HL-60 (cell line): Measurements from ENCODE around the gene SEPTIN12.
"Not testable (repeated sequence)": the region's sequence is repeated elsewhere in the genome, so short reads cannot be mapped to it uniquely, and the experiment has no call there.

ENCODE experiments used
- DNase-seq, 2 experiments: peaks; one replicate each; pipeline ENCODE4 v3.0.0-alpha.2; 2010 to 2020; ENCODE audit warnings: low read depth in 1 of 2, low spot score in 1 of 2
- H3K27ac ChIP-seq: fragments of 250-450 bp; sonication (Bioruptor Pico); replicated peaks from 2 replicates; pipeline ENCODE4 v1.5.1; 2020; ENCODE audit warnings: mild to moderate bottlenecking, moderate library complexity
- H3K27me3 ChIP-seq: fragments of 250-450 bp; sonication (Bioruptor Pico); 2 replicates; pipeline ENCODE4 v1.5.1; 2021; ENCODE audit warnings: mild to moderate bottlenecking, moderate library complexity; ENCODE audit not compliant: insufficient read depth, poor library complexity, severe bottlenecking
- H3K4me3 ChIP-seq: replicated peaks from 2 replicates; pipeline ENCODE4 v1.5.1; 2011; ENCODE audit warnings: mild to moderate bottlenecking, control low read depth, low read length; ENCODE audit not compliant: insufficient read depth
- GABPA ChIP-seq: IDR thresholded peaks from 2 replicates; pipeline ENCODE4 v1.6.1; 2012; ENCODE audit warnings: low read depth
- POLR2AphosphoS5 ChIP-seq: IDR thresholded peaks from 2 replicates; pipeline ENCODE4 v1.6.1; 2012; ENCODE audit warnings: low read depth
- SPI1 ChIP-seq: IDR thresholded peaks from 2 replicates; pipeline ENCODE4 v1.6.1; 2012; ENCODE audit warnings: low read depth, mild to moderate bottlenecking, borderline replicate concordance
- TF ChIP-seq, protein P1 (sequence below): IDR thresholded peaks from 2 replicates; pipeline ENCODE4 v1.6.1; 2012; ENCODE audit warnings: low read depth; ENCODE audit not compliant: insufficient replicate concordance
- TF ChIP-seq, protein P2 (sequence below): IDR thresholded peaks from one replicate; pipeline ENCODE4 v1.5.1; 2011; ENCODE audit warnings: low read length, control low read depth, inconsistent platforms; ENCODE audit not compliant: insufficient read depth

Gene SEPTIN12

DNA sequence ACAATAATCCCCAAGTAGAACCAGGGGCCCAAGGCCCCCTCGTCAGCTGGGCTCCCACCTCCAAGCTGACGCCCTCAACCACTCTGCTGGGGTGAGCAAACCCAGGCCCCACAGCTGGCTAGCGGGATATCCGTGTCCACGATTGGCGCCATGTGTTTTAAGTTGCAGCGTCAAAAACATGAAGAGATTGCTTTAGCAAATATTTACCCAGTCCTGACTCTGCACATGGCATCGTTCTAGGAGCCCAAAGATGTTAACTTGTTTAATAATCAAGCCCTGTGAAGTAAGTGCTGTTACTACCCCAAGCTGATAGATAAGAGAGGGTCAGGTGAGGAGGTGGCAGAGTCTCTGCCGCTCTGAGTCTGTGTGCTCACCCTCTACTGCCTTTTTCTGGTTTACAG is 344 bp upstream of the SEPTIN12 start:
- DNase-seq = no peak
- no peak overlapping the region for H3K4me3 ChIP-seq
- no peaks in the 10 kb centered on the region for H3K27me3 ChIP-seq
- TF ChIP-seq, protein P1, sequence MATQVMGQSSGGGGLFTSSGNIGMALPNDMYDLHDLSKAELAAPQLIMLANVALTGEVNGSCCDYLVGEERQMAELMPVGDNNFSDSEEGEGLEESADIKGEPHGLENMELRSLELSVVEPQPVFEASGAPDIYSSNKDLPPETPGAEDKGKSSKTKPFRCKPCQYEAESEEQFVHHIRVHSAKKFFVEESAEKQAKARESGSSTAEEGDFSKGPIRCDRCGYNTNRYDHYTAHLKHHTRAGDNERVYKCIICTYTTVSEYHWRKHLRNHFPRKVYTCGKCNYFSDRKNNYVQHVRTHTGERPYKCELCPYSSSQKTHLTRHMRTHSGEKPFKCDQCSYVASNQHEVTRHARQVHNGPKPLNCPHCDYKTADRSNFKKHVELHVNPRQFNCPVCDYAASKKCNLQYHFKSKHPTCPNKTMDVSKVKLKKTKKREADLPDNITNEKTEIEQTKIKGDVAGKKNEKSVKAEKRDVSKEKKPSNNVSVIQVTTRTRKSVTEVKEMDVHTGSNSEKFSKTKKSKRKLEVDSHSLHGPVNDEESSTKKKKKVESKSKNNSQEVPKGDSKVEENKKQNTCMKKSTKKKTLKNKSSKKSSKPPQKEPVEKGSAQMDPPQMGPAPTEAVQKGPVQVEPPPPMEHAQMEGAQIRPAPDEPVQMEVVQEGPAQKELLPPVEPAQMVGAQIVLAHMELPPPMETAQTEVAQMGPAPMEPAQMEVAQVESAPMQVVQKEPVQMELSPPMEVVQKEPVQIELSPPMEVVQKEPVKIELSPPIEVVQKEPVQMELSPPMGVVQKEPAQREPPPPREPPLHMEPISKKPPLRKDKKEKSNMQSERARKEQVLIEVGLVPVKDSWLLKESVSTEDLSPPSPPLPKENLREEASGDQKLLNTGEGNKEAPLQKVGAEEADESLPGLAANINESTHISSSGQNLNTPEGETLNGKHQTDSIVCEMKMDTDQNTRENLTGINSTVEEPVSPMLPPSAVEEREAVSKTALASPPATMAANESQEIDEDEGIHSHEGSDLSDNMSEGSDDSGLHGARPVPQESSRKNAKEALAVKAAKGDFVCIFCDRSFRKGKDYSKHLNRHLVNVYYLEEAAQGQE = no peak
- no peak for TF ChIP-seq SPI1
- TF ChIP-seq POLR2AphosphoS5 = no peak
- TF ChIP-seq, protein P2, sequence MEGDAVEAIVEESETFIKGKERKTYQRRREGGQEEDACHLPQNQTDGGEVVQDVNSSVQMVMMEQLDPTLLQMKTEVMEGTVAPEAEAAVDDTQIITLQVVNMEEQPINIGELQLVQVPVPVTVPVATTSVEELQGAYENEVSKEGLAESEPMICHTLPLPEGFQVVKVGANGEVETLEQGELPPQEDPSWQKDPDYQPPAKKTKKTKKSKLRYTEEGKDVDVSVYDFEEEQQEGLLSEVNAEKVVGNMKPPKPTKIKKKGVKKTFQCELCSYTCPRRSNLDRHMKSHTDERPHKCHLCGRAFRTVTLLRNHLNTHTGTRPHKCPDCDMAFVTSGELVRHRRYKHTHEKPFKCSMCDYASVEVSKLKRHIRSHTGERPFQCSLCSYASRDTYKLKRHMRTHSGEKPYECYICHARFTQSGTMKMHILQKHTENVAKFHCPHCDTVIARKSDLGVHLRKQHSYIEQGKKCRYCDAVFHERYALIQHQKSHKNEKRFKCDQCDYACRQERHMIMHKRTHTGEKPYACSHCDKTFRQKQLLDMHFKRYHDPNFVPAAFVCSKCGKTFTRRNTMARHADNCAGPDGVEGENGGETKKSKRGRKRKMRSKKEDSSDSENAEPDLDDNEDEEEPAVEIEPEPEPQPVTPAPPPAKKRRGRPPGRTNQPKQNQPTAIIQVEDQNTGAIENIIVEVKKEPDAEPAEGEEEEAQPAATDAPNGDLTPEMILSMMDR = no peak
- no peak for TF ChIP-seq GABPA
- H3K27ac ChIP-seq = no peak overlapping the region

DNA sequence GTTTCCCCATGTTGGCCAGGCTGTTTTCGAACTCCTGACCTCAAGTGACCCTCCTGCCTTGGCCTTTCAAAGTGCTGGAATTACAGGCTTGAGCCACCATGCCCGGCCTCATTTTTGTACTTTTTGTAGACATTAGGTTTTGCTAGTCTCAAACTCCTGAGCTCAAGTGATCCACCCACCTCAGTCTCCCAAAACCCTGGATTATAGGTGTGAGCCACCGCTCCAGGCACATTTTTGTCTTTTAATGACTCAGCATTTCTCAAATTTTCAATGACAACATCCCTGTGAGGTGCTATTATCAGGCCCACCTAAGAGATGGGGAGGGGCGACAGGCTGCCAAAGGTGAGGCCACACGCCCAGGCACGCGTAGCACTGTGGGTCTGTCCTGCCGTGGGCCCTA is 1.1 kb downstream of the SEPTIN12 start:
- Histone ChIP-seq H3K27me3 (no peaks in the 10 kb centered on the region), H3K27ac (no peak overlapping the region)
- no peak for DNase-seq

DNA sequence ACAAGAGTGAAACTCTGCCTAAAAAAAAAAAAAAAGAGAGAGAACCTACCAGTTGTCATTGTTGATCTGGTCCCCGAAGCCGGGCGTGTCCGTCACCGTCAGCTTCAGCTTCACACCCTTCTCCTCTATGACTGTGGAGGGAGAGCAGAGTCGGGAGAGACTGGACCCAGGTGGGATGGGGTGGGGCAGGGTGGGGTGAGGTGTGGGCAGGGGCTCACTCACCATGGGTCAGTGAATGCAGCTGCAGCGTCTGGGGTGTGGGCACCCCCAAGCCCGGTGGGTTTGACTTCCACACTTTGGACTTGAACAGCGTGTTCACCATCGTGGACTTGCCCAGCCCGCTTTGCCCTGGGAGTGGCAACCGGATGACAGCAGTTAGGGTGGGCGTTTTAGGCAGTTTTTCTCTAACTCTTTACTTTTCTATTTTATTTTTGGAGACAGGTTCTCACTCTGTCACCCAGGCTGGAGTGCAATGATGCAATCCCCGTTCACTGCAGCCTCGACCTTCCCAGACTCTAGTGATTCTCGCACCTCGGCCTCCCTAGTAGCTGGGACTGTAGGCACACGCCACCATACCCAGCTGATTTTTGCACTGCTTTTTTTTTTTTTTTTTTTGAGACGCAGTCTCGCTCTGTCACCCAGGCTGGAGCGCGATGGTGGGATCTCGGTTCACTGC is 2.2 kb downstream of the SEPTIN12 start:
- DNase-seq = no peak
- TF ChIP-seq SPI1 (no peak), GABPA (no peak), POLR2AphosphoS5 (no peak)
- TF ChIP-seq, protein P2 = no peak
- TF ChIP-seq, protein P1 = no peak
- H3K27ac ChIP-seq = no peak overlapping the region
- no peak overlapping the region for H3K4me3 ChIP-seq
- no peaks in the 10 kb centered on the region for H3K27me3 ChIP-seq

More for the DNA sequence above, 1.1 kb downstream of the SEPTIN12 start:
- TF ChIP-seq POLR2AphosphoS5 = no peak
- no peak for TF ChIP-seq GABPA
- H3K4me3 ChIP-seq = no peak overlapping the region

DNA sequence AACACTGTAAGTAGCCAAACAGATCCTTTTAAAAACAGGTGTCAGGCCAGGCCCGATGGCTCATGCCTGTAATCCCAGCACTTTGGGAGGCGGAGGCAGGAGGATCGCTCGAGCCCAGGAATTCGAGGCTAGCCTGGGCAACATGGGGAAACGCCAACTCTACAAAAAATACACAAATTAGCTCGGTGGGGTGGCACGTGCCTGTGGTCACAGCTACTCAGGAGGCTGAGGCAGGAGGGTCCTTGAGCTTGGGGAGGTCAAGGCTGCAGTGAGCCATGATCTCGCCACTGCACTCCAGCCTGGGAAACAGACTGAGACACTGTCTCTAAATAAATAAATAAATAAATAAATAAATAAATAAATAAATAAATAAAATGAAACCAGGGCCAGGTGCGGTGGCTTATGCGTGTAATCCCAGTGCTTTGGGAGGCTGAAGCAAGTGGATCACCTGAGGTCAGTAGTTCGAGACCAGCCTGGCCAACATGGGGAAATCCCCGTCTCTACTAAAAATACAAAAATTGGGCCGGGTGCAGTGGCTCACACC is 3.6 kb downstream of the SEPTIN12 start:
- H3K4me3 ChIP-seq, H3K27ac ChIP-seq, DNase-seq, H3K27me3 ChIP-seq: not testable (repeated sequence)

DNA sequence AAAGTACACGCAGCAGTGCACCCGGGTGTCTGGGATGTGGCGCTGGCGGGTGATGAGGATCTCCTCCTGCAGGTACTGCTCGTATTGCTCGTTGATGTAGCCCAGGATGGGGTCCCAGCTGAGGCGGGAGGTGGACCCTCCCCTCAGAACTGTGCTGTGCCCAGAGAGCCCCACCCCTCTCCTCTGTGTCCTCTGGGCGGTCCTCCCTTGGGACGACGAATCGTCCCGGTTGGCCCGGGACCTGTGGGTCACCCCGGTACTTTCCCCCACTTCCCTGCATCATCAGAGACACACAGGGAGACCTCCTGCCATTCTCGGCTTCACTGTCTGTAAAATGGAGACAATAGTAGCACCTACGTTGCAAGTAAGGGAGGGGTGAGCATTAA is 4.2 kb downstream of the SEPTIN12 start:
- Histone ChIP-seq H3K4me3 (no peak overlapping the region), H3K27ac (no peak overlapping the region), H3K27me3 (no peaks in the 10 kb centered on the region)
- TF ChIP-seq, protein P2 = no peak
- TF ChIP-seq GABPA = no peak
- TF ChIP-seq, protein P1 = no peak
- TF ChIP-seq SPI1 = no peak
- TF ChIP-seq POLR2AphosphoS5 = no peak
- no peak for DNase-seq
